ENCODE data around the gene EMP2.

Gene EMP2

DNA sequence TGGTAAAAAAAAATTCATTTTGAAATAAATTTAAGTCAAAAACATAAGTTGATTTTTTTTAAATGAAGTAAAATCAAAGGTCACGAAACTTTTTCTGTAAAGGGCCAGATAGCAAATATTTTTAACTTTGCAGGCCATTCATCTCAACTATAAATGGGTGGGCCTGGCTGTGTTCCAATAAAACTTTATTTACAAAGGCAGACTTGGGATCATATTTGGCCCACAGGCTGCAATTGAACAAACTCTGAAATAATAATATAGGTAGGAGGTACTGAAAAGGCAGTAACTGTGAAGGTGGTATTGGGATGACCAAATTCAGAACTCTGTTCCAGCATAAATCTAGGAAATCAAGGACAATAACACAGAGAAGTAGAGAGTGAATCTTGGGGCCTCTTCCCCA, 12.2 kb upstream of the EMP2 start:
- Histone ChIP-seq H3K27me3 (ENCODE audit: control insufficient read depth, insufficient read depth, low read length) (no peaks in the 10 kb centered on the region), H3K4me1 (ENCODE audit: control insufficient read depth, insufficient read depth, low read length) (no peaks in the 10 kb centered on the region), H3K27ac (ENCODE audit: low read depth, low read length) (no peak overlapping the region), H3K9ac (ENCODE audit: low read depth, low read length) (no peak overlapping the region), H3K36me3 (ENCODE audit: control insufficient read depth, insufficient read depth, low read length) (no peaks in the 10 kb centered on the region), H3K9me3 (ENCODE audit: control insufficient read depth, insufficient read depth, low read length) (no peaks in the 10 kb centered on the region), H3K4me3 (ENCODE audit: low read depth, low read length) (no peak overlapping the region)

DNA sequence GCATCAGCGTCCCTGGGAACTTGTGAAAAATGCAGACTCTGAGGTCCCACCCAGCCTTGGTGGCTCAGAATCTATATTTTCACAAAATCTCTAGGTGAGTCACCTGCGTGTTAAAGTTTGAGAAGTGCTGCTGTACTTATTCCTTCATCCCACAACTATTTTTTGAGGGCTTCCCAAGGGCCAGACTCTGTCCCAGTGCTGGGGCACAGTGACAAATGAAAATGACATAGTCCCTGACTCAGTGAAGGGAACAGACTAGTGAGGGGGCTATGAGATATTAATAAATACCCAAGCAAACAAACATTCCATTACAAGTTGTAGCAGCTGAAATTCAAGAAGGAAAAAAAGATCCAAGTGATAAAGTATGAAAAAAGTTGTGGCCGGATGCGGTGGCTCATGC, 9.9 kb upstream of the EMP2 start:
- Histone ChIP-seq H3K9ac (ENCODE audit: low read depth, low read length) (no peak overlapping the region), H3K36me3 (ENCODE audit: control insufficient read depth, insufficient read depth, low read length) (no peaks in the 10 kb centered on the region), H3K27me3 (ENCODE audit: control insufficient read depth, insufficient read depth, low read length) (no peaks in the 10 kb centered on the region), H3K4me1 (ENCODE audit: control insufficient read depth, insufficient read depth, low read length) (no peaks in the 10 kb centered on the region), H3K27ac (ENCODE audit: low read depth, low read length) (no peak overlapping the region), H3K4me3 (ENCODE audit: low read depth, low read length) (no peak overlapping the region), H3K9me3 (ENCODE audit: control insufficient read depth, insufficient read depth, low read length) (no peaks in the 10 kb centered on the region)

GRCh38 chr16:10589109-10589508, 8.7 kb upstream of the EMP2 start:
- Histone ChIP-seq H3K27ac (ENCODE audit: low read depth, low read length) (no peak overlapping the region), H3K36me3 (ENCODE audit: control insufficient read depth, insufficient read depth, low read length) (no peaks in the 10 kb centered on the region), H3K9ac (ENCODE audit: low read depth, low read length) (no peak overlapping the region), H3K4me3 (ENCODE audit: low read depth, low read length) (no peak overlapping the region), H3K4me1 (ENCODE audit: control insufficient read depth, insufficient read depth, low read length) (0 out of 2 replicates have a peak, but pooled peaks cover 5% of the 10 kb centered on the region), H3K27me3 (ENCODE audit: control insufficient read depth, insufficient read depth, low read length) (no peaks in the 10 kb centered on the region), H3K9me3 (ENCODE audit: control insufficient read depth, insufficient read depth, low read length) (no peaks in the 10 kb centered on the region)

GRCh38 chr16:10587622-10588021, 7.2 kb upstream of the EMP2 start:
- Histone ChIP-seq H3K27ac (ENCODE audit: low read depth, low read length) (no peak overlapping the region), H3K9ac (ENCODE audit: low read depth, low read length) (no peak overlapping the region), H3K9me3 (ENCODE audit: control insufficient read depth, insufficient read depth, low read length) (no peaks in the 10 kb centered on the region), H3K36me3 (ENCODE audit: control insufficient read depth, insufficient read depth, low read length) (no peaks in the 10 kb centered on the region), H3K4me3 (ENCODE audit: low read depth, low read length) (no peak overlapping the region), H3K27me3 (ENCODE audit: control insufficient read depth, insufficient read depth, low read length) (no peaks in the 10 kb centered on the region), H3K4me1 (ENCODE audit: control insufficient read depth, insufficient read depth, low read length) (0 out of 2 replicates have a peak, but pooled peaks cover 5% of the 10 kb centered on the region)

- Histone ChIP-seq H3K4me1 (ENCODE audit: control insufficient read depth, insufficient read depth, low read length) (peaks cover 11% of the 10 kb centered on the region; the same call in 1 of the 2 replicates), H3K9ac (ENCODE audit: low read depth, low read length) (no peak overlapping the region), H3K27ac (ENCODE audit: low read depth, low read length) (no peak overlapping the region), H3K4me3 (ENCODE audit: low read depth, low read length) (no peak overlapping the region), H3K27me3 (ENCODE audit: control insufficient read depth, insufficient read depth, low read length) (no peaks in the 10 kb centered on the region), H3K9me3 (ENCODE audit: control insufficient read depth, insufficient read depth, low read length) (no peaks in the 10 kb centered on the region), H3K36me3 (ENCODE audit: control insufficient read depth, insufficient read depth, low read length) (no peaks in the 10 kb centered on the region)
Measured at GRCh38 chr16:10584981-10585438, 4.6 kb upstream of the EMP2 start.

GRCh38 chr16:10583269-10583668, 2.9 kb upstream of the EMP2 start:
- H3K27me3 ChIP-seq (ENCODE audit: control insufficient read depth, insufficient read depth, low read length): peaks cover 6% of the 10 kb centered on the region

GRCh38 chr16:10581507-10581906, 1.1 kb upstream of the EMP2 start:
- no peak overlapping the region for H3K9ac ChIP-seq (ENCODE audit: low read depth, low read length)
- peaks cover 28% of the 10 kb centered on the region for H3K4me1 ChIP-seq (ENCODE audit: control insufficient read depth, insufficient read depth, low read length)
- peaks cover 6% of the 10 kb centered on the region for H3K27me3 ChIP-seq (ENCODE audit: control insufficient read depth, insufficient read depth, low read length)
- no peak overlapping the region for H3K27ac ChIP-seq (ENCODE audit: low read depth, low read length)
- H3K36me3 ChIP-seq (ENCODE audit: control insufficient read depth, insufficient read depth, low read length): no peaks in the 10 kb centered on the region
- no peak overlapping the region for H3K4me3 ChIP-seq (ENCODE audit: low read depth, low read length)
- H3K9me3 ChIP-seq (ENCODE audit: control insufficient read depth, insufficient read depth, low read length): no peaks in the 10 kb centered on the region

More at GRCh38 chr16:10583269-10583668, 2.9 kb upstream of the EMP2 start:
- H3K4me3 ChIP-seq (ENCODE audit: low read depth, low read length): no peak overlapping the region
- peaks cover 14% of the 10 kb centered on the region; the same call in 1 of the 2 replicates for H3K4me1 ChIP-seq (ENCODE audit: control insufficient read depth, insufficient read depth, low read length)
- no peaks in the 10 kb centered on the region for H3K9me3 ChIP-seq (ENCODE audit: control insufficient read depth, insufficient read depth, low read length)
- no peaks in the 10 kb centered on the region for H3K36me3 ChIP-seq (ENCODE audit: control insufficient read depth, insufficient read depth, low read length)
- no peak overlapping the region for H3K9ac ChIP-seq (ENCODE audit: low read depth, low read length)
- no peak overlapping the region for H3K27ac ChIP-seq (ENCODE audit: low read depth, low read length)

DNA sequence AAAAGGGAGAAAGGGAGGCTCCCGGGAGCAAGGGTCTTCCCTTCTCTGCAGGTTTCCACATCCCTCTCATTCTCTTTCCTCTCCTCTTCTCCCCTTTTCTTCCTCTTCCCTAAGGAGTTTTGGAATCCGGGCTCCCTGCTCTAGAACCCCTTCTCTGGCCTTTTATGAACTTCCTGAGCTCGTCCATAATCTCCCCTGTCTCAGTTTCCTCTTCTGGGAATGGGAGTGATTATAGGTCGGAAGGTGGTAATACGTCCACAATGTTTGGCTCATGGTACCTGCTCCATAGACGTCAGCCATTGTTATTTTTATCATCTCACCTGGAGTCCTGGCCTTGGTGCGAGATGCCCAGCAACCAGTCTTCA, 467 bp upstream of the EMP2 start:
- Histone ChIP-seq H3K27ac (ENCODE audit: low read depth, low read length) (peak overlapping the region; percentile 20), H3K4me1 (ENCODE audit: control insufficient read depth, insufficient read depth, low read length) (peaks cover 31% of the 10 kb centered on the region), H3K9me3 (ENCODE audit: control insufficient read depth, insufficient read depth, low read length) (no peaks in the 10 kb centered on the region), H3K9ac (ENCODE audit: low read depth, low read length) (peak overlapping the region; percentile 54; the same call in 1 of the 2 replicates), H3K36me3 (ENCODE audit: control insufficient read depth, insufficient read depth, low read length) (no peaks in the 10 kb centered on the region), H3K4me3 (ENCODE audit: low read depth, low read length) (peak overlapping the region; percentile 68), H3K27me3 (ENCODE audit: control insufficient read depth, insufficient read depth, low read length) (peaks cover 6% of the 10 kb centered on the region)

DNA sequence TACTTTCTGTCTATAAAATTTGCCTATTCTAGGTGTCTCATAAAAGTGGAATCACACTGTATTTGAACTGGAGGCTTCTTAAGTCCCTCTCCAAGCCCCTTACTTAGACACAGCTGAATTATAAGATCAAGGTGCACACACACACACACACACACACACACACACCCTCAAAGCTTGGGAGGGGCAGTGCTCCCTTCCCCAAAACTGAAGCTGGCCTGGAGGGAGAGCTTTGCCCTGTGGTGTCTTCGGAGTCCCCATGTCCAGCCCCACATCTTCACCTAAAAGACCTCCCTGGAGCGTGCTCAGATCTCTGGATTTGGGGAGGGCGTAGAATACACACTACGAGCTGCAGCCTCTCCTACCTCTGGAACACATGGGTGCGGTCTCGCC, 828 bp downstream of the EMP2 start:
- H3K9ac ChIP-seq (ENCODE audit: low read depth, low read length): no peak overlapping the region

DNA sequence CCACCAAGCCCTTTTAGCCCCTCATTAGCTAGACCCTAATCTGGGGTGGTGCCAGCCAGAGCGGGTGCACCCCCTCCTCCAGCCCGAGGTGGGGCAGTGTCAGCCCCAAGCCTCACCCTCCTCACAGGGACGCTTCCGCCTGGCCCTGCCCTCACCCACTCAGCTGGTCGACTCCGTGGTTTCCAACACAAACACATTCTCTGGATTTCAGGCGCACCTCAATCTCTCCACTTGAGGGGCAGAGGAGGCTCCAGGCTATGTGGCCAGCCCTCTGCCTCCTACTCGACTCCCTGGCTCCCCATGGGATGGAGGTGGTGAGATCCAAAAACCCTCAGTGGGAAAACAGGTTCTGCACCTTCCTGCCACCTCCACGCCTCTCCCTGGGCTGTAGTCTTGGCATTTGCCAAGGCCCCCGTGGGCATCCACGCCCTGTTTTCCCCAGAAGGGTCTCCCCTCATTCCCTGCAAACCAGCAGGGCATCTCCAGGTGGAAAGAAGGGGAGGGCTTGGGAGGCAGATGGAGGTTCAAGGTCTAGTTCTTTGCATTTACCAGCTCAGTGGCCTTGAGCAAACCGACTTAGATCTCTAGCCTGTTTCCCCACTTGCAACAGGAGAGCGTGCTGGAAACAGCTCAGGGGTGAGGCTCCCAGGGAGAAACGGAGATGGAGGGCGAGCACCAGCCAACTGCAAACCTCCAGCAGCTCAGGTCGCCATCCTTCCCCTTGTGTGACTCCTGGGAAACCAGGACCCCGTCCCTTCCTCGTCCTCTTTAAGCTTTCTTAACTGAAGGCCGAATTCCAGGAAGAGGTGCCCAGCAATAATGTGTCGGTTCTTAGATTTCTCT, 1.7 kb downstream of the EMP2 start:
- H3K27ac ChIP-seq (ENCODE audit: low read depth, low read length): no peak overlapping the region

More for the DNA sequence above, 828 bp downstream of the EMP2 start:
- Histone ChIP-seq H3K27me3 (ENCODE audit: control insufficient read depth, insufficient read depth, low read length) (peaks cover 6% of the 10 kb centered on the region), H3K4me3 (ENCODE audit: low read depth, low read length) (peak overlapping the region; percentile 68), H3K9me3 (ENCODE audit: control insufficient read depth, insufficient read depth, low read length) (no peaks in the 10 kb centered on the region), H3K4me1 (ENCODE audit: control insufficient read depth, insufficient read depth, low read length) (peaks cover 27% of the 10 kb centered on the region), H3K27ac (ENCODE audit: low read depth, low read length) (no peak overlapping the region), H3K36me3 (ENCODE audit: control insufficient read depth, insufficient read depth, low read length) (no peaks in the 10 kb centered on the region)

DNA sequence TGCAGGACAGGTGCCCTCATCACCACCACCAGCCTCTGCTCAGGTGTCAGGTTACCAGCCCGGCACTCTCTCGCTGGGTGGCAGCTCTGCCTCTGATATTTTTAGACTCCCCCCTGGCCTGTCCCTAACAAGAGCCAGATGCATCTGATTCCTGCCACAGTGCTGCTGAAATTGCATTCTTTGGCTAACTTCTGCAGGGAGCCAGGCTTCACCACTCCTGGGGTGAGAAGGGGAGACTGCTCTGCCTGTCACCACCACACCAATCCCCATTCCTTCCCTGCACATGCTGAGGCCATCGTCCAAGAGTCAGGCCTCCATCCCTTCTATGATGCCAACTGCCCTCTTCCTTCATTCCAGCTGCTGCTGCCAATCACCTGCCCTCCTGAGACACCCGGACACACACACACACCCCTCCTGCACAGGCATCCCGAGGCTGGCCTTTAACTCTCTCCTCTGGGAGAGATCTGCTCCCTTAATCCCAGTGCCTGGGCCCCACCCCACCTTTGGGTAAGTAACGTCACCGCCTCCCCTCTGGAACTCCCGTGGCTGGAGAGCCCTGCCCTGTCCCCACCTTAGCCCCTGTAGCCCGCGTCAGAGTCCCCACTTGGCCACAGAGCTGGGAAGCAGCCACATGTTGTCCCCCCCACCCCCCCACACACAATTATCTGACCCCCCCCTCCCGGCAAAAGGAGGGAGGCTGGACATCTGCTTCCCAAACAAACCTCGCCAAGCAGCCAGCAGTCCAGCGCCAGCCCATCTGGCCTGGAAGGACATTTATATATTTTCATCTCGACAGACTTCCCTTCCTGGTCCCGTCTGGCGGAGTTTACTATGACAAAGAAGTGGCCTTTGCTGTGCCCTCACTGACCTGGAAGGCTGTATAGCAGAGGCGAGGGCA, 2.8 kb downstream of the EMP2 start:
- peaks cover 27% of the 10 kb centered on the region for H3K4me1 ChIP-seq (ENCODE audit: control insufficient read depth, insufficient read depth, low read length)
- no peak overlapping the region for H3K4me3 ChIP-seq (ENCODE audit: low read depth, low read length)
- no peaks in the 10 kb centered on the region for H3K9me3 ChIP-seq (ENCODE audit: control insufficient read depth, insufficient read depth, low read length)
- peaks cover 6% of the 10 kb centered on the region for H3K27me3 ChIP-seq (ENCODE audit: control insufficient read depth, insufficient read depth, low read length)
- no peaks in the 10 kb centered on the region for H3K36me3 ChIP-seq (ENCODE audit: control insufficient read depth, insufficient read depth, low read length)
- H3K9ac ChIP-seq (ENCODE audit: low read depth, low read length): no peak overlapping the region
- no peak overlapping the region for H3K27ac ChIP-seq (ENCODE audit: low read depth, low read length)

More for the DNA sequence above, 1.7 kb downstream of the EMP2 start:
- Histone ChIP-seq H3K9ac (ENCODE audit: low read depth, low read length) (no peak overlapping the region), H3K9me3 (ENCODE audit: control insufficient read depth, insufficient read depth, low read length) (no peaks in the 10 kb centered on the region), H3K4me3 (ENCODE audit: low read depth, low read length) (no peak overlapping the region), H3K27me3 (ENCODE audit: control insufficient read depth, insufficient read depth, low read length) (peaks cover 6% of the 10 kb centered on the region), H3K4me1 (ENCODE audit: control insufficient read depth, insufficient read depth, low read length) (peaks cover 27% of the 10 kb centered on the region), H3K36me3 (ENCODE audit: control insufficient read depth, insufficient read depth, low read length) (no peaks in the 10 kb centered on the region)
